Bronchial epithelial cell (primary cell): ENCODE results near the gene GBP4. TPM values are rescaled to one million over a fixed set of nuclear protein-coding genes. Genes with fewer than 3 reads are reported as not detected.
A peak's percentile ranks its signal among the peaks of the same experiment; 100 is the strongest.

Experiments
- DNase-seq: peaks from one replicate; pipeline ENCODE4 v3.0.0-alpha.2; 2010; ENCODE audit warnings: low read depth
- FAIRE-seq: peaks from 2 replicates; lab custom pipeline; 2011; peaks lifted over from hg19 to GRCh38; lab: Jason Lieb, UNC
- H3K27me3 ChIP-seq: 2 replicates; pipeline ENCODE4 v1.5.1; 2011; ENCODE audit warnings: low read length; ENCODE audit not compliant: control insufficient read depth, insufficient read depth
- H3K36me3 ChIP-seq: 2 replicates; pipeline ENCODE4 v1.5.1; 2011; ENCODE audit warnings: low read length; ENCODE audit not compliant: control insufficient read depth, insufficient read depth
- H3K4me3 ChIP-seq: 2 replicates; pipeline ENCODE4 v1.5.1; 2011; ENCODE audit warnings: mild to moderate bottlenecking, low read depth, low read length, control low read depth
- total RNA-seq: library from RNA; depleted of rRNA; stranded (reverse); fragments of >200 nt; gene quantifications from 2 replicates; pipeline ENCODE4 v1.2.1, GENCODE V29; 2014
- TF ChIP-seq, protein P1 (sequence below): IDR thresholded peaks from 2 replicates; pipeline ENCODE4 v1.5.1; 2011; ENCODE audit warnings: mild to moderate bottlenecking, moderate library complexity, low read length, control low read depth, inconsistent platforms; ENCODE audit not compliant: insufficient read depth, severe bottlenecking

Gene GBP4
- total RNA-seq, 1 donor from 2014 or later, result under 0.01 TPM

DNA sequence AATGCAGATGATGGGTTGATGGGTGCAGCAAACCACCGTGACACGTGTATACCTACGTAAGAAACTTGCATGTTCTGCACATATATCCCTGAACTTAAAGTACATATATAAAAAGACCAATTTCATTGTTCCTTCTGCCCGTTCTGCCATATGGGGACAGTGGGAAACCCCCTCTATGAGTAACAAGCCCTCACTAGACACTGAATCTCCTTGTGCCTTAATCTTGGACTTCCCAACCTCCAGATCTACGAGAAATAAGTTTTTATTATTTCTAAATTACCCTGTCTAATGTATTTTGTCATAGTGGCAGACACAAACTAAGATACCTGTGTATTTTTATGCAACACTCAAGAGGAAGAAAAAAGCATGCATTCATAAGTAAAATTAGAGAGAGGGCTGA is 32.9 kb downstream of the GBP4 start:
- FAIRE-seq, result no peak

DNA sequence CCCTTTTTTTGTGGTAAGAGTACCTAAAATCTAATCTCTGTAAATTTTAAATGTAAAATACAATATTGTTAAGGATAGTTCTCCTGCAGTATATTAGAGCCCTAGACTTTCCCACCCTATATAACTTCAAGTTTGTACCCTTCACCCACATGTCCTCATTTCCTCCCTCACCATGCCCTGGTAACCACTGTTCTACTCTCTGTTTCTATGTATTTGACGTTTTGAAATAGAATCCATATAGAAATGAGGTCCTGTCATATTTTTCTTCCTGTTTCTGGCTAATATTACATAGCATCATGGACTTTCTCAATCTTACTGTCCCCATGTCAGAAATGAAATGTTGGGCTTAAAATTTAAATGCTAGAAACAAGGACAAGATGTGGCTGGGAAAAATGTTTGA is 47.7 kb downstream of the GBP4 start:
- FAIRE-seq (no peak), DNase-seq (no peak)
- Histone ChIP-seq H3K4me3 (no peak overlapping the region), H3K36me3 (no peaks in the 10 kb centered on the region), H3K27me3 (no peaks in the 10 kb centered on the region)
- TF ChIP-seq, protein P1, sequence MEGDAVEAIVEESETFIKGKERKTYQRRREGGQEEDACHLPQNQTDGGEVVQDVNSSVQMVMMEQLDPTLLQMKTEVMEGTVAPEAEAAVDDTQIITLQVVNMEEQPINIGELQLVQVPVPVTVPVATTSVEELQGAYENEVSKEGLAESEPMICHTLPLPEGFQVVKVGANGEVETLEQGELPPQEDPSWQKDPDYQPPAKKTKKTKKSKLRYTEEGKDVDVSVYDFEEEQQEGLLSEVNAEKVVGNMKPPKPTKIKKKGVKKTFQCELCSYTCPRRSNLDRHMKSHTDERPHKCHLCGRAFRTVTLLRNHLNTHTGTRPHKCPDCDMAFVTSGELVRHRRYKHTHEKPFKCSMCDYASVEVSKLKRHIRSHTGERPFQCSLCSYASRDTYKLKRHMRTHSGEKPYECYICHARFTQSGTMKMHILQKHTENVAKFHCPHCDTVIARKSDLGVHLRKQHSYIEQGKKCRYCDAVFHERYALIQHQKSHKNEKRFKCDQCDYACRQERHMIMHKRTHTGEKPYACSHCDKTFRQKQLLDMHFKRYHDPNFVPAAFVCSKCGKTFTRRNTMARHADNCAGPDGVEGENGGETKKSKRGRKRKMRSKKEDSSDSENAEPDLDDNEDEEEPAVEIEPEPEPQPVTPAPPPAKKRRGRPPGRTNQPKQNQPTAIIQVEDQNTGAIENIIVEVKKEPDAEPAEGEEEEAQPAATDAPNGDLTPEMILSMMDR, result no peak

More for the DNA sequence above, 32.9 kb downstream of the GBP4 start:
- TF ChIP-seq, protein P1, result no peak
- Histone ChIP-seq H3K27me3 (no peaks in the 10 kb centered on the region), H3K4me3 (no peak overlapping the region), H3K36me3 (no peaks in the 10 kb centered on the region)
- no peak for DNase-seq

DNA sequence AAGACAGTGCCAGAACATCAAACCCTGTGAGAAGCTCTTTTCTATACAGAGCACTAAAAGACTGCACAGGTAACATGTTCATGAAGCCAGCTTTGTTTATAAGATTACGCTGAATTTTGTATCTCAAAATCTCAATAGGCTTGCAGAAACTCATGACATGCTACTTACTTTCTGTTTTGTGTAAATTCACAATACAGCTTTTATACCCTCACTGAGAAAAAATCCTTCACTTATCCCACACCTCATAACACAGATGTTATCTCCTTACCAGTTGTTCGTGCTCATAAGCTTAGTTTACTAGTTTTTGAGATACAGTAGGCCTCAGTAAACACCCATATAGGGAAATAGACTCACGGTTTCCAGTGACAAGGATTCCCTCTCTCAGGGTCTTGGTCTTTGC is 48.8 kb downstream of the GBP4 start:
- H3K4me3 ChIP-seq, result no peak overlapping the region
- TF ChIP-seq, protein P1, result no peak
- no peaks in the 10 kb centered on the region for H3K36me3 ChIP-seq
- DNase-seq (no peak), FAIRE-seq (no peak)
- no peaks in the 10 kb centered on the region for H3K27me3 ChIP-seq

DNA sequence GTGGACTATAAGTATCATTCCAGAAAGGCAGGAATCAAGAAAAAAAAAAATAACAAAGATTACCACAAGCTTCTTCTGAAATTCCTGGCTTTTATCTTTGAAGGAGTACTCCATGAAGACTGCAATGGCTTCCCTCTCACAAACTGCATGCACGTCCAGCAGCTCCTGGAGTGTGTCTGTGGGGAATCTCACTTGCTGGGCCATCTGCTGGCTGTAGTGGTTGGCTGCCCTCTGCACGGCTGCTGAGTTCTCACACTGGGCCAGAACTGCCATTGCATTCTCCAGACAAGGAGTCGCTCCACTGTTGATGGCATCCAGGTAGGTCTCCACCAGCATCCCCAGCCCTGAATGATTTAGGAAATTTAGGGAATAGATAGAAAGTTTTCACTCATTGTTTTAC is 49.5 kb downstream of the GBP4 start:
- no peaks in the 10 kb centered on the region for H3K36me3 ChIP-seq
- FAIRE-seq, result no peak
- no peak overlapping the region for H3K4me3 ChIP-seq
- DNase-seq, result peak; percentile 10
- TF ChIP-seq, protein P1, result peak; percentile 22
- H3K27me3 ChIP-seq, result no peaks in the 10 kb centered on the region

DNA sequence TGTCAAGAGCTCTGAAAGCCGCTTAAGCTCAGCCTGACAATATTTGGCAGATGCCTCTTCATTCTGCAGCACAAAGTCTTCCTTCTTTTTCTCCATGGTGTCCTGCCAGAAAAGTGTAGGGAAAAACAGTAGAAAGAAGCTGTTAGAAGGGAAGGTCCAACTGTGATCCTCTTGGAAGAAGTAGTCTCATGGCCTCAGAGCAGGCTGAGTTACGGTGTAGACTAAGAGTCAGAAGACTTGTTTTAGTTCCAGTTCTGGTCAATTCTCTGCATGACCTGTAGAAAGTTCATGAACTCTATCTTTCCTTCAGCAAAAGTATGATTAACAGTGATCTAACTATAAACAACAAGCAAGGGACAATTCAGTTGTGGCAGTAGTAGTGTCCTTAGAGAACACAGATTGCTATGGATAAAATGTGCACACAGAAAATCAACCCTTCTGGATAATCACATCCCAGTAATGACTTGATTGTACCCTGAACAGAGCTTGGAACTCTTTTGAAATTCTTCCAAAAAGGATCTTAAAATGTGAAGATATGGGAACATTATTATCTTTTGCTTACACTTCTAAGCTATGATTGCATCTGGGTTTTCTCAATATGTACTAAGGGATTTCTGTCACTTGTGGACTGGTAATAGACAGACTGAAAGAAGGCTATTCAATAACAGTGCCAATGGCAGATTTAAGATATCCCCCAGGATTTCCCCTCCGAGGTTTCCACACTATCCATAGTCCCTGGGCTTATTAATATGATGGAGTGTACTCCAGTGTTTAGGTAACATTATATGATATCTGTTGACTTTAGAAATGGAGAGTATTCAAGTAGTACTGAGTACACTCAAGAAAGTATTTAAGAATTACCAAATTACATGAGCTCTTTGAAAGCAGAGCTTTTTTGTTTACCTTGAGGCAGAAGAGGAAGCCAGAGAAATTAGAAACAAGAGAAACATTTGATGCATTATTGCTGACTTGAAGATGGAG is 50.8 kb downstream of the GBP4 start:
- no peak for FAIRE-seq
- no peak for DNase-seq
- Histone ChIP-seq H3K4me3 (no peak overlapping the region), H3K27me3 (no peaks in the 10 kb centered on the region), H3K36me3 (no peaks in the 10 kb centered on the region)
- TF ChIP-seq, protein P1, result no peak

DNA sequence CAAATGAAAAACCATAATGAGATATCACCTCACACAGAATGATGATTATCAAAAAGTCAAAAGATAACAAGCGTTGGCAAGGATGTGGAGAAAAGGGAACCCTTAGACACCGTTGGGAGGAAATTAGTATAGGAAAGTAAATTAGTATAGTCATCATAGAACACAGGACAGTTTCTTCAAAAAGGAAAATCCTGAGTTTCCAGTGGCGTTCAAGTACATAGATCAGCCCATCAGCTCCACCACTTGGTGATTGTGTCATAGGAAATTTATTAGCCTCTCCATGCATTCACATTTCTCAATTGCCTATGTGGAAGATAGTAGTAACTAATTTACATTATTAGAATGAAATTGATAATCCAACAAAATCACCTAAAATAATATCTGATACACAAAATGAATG is 52.0 kb downstream of the GBP4 start:
- no peak for DNase-seq
- FAIRE-seq, result no peak
- Histone ChIP-seq H3K36me3 (no peaks in the 10 kb centered on the region), H3K4me3 (no peak overlapping the region), H3K27me3 (no peaks in the 10 kb centered on the region)
- TF ChIP-seq, protein P1, result no peak
